HL-60 (cell line): ENCODE results near the gene HOXC5.

Experiments
- CTCF ChIP-seq: IDR thresholded peaks from one replicate; pipeline ENCODE4 v1.5.1; 2011; ENCODE audit warnings: low read length, control low read depth, inconsistent platforms; ENCODE audit not compliant: insufficient read depth
- GABPA ChIP-seq: IDR thresholded peaks from 2 replicates; pipeline ENCODE4 v1.6.1; 2012; ENCODE audit warnings: low read depth
- POLR2AphosphoS5 ChIP-seq: IDR thresholded peaks from 2 replicates; pipeline ENCODE4 v1.6.1; 2012; ENCODE audit warnings: low read depth
- REST ChIP-seq: IDR thresholded peaks from 2 replicates; pipeline ENCODE4 v1.6.1; 2012; ENCODE audit warnings: low read depth; ENCODE audit not compliant: insufficient replicate concordance

GRCh38 chr12:54002915-54003389, 29.9 kb upstream of the HOXC5 start:
- TF ChIP-seq CTCF (no peak), REST (no peak), POLR2AphosphoS5 (no peak), GABPA (no peak)
